Activated CD8-positive, alpha-beta memory T cell treated with anti-CD3 and anti-CD28 coated beads, Interleukin-2, amount 50 U/mL, for 24 hours (primary cell): ENCODE measurements around the gene TMEM31.
"Not testable (repeated sequence)": the region's sequence is repeated elsewhere in the genome, so short reads cannot be mapped to it uniquely, and the experiment has no call there.

Experiments used
- DNase-seq: peaks from one replicate; pipeline ENCODE4 v3.0.0-alpha.2; 2020; ENCODE audit errors: extremely low read depth

TMEM31 gene

DNA sequence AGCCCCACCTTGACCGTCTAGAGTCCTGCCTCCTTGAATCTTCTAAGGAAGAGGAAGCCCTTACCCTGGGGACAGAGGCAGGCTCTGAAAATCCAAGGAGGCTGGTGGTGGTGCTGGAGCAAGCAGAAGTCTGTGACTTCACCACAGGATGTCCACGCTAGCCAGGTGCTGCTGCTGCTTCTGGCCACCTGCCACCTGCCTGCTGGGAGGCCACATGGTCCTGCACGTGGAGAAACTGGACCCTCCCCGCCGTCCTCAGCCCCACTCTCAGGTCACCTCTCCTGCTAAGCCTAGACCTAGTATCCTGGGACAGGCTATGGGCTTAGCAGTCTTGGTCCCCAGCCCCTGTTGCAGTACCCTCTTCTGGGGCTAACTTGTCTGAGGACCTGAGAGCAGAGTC lies 15.8 kb downstream of the TMEM31 start:
- no peak for DNase-seq

DNA sequence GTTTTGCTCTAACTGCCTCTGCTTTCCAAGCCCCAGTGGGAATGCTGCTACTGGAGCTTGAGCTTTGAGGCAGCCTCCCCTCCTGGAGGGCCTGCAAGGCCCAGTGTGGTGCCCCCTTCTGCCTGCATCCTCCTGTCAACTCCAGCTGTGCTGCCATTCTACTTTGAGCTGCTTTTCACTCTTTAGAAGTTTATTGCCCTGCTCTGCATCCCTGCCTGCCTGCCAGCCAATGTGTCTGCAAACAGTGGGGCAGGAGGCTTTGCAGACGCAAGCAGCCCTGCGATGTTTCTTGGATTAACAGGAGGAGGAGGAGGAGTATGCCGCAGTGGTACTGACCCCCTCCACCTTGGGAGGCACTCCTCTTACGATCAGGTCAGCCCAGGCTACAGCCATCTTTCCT lies 16.4 kb downstream of the TMEM31 start:
- no peak for DNase-seq

DNA sequence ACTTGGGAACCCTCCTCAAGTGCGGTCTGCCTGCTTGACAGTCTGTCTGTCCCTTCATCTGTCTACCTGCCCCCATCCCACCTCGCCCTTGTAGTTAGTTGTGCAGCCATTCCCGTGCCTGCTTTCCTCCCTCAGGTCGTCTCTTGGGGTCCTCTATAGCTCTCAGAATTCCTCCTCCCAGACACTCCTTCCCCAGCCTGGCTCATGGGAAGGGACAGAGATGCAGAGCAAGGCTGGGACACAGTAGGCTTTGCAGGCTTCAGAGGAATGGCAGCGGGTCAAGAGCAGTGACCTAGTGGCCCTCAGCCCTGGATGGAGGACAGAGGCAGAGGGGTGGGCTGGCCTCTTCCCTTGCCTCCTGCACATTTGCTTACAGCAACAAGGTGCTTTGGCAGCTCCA lies 18.3 kb downstream of the TMEM31 start:
- no peak for DNase-seq

DNA sequence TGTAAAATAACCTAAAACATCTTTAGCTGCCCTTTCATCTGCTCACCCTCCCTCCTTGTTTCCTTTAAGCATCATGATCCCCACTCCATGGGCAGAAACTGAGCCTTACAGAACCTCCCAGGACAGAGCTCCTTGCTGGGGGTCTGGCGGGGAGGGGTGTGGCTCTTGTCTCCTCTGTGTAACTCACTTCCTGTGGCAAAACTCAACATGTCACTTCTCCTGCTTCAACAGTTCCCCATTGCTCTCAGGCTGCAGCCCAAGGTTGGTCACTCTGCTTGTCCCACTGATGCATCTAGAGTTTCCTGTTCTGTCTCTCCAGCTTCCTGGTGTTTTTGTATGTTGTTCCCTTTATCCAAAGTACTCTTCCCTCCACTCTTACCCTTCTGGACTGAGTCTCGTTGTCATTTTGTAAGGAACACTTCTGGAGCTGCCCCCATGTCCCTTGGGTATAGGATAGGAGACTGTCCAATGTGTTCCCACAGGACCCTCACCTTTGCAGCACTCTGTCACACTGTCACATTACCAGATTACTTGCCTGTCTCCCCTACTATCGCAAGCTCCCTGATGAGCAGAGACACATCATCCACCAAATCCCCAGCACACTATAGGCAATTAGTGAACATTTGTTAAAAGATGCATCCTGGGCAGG lies 19.6 kb downstream of the TMEM31 start:
- no peak for DNase-seq

DNA sequence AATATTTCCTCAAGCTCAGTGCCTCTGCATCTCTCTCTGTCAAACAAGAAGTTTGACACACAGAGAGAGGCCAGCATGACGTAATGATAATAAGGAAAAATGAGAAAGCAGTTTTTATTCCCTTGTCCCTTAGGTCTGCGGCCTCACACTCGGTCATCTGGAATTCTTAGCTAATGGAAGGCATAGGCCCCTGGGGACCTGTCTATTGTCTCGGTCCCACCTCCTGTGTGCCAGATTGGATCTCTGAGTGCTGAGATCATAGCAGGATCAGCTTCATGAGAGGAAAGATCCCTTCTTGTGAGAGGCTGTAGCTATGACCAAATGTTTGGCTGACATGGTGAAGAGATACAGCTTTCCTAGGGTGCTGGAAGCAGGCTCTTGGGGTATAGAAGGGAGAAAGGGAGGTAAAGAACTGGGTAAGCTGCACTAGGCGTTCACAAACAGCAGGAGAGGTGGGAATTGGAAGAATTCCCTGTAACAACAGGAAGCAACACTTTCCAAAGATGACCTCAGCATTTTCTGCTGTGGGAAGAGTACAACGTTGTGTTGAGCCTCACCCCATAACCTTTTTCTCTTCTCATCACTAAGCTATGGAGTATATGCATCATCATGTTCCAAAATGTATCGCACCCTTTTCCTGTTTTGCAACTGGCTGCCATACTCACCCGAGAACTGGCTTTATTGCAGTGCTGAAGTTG lies 20.2 kb downstream of the TMEM31 start:
- no peak for DNase-seq

DNA sequence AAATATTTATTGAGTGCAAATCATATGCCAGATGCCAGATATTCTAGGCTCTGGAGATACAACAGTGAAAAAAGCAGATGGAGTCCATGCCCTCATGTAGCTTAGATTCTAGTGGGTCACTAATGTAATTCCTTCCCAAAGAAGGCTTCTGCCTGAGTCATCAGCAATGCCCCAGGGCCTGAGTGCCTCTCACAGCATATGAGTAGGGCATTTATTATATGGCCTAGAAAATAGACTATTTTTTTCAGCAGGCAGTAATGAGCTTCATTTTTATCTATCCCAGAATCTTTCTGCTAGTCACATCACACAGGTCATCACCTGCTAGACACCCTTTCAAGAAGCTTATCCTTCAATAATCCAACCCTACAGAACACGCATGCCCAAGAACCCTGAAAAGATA lies 22.3 kb downstream of the TMEM31 start:
- no peak for DNase-seq

DNA sequence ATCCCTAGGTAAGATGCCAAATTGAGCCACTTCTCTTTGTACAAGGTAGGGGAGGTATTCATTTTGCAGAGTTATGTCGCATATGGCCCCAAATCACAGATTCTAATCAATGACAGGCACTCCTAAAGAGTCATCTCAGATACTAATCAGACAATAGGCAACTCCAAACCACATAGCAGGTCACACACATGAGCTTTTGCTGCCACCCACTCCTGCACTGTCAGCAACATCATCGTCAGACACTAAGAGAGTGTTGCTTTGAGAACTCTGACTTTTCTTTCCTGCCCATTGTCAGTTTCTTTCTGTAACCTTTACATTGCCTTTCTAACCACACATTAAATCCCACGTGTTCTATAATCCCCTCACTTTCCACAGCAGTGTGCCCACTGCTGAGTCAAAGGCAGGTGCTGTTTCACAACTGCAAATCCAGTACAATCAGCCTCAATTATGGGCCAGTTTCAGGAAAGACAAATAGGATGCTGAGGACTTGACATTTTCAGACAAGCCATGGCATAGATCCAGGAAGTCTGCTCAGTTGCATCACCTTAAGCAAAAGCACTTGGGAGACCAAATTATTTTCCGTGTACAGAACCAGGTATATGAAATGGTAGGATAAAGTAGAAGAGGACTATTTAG lies 23.5 kb downstream of the TMEM31 start:
- DNase-seq, result no peak

DNA sequence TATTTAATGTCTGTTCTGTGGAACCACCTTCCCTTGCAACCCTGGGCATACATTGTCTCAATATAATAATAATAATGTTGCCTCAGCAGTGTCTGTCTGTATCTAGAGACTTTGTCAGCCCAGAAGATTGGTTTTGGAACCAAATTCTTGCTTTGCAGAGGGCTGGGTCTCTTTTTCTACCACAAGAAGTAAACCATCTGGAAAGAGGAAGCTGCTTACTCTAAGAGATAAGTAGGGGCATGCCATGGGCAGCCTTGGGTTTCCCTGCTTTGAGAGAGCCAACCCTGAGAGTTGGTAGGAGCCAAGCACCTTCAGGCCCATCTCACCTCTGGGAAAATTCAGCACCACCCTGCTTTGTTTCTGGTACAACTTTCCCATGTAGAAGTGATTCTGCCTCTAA lies 27.0 kb downstream of the TMEM31 start:
- no peak for DNase-seq

DNA sequence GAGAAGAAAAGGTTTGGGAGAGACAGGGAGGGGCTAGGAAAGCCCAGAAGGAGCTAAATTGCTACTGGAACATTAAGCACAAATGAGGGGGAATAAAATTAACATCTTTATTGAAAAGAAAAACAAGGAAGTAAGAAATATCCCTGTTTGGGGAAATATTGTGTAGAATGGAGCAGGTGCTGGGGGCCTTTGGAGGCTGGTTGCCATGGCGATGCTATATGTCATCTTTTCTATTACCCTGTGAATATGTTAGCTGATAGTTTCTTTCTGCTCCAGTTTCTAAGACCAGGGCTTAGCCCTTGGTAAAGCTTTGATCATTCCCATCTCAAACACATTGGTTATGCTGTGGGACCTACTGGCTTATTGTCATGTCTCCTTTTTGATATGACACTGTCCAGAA lies 28.7 kb downstream of the TMEM31 start:
- no peak for DNase-seq

DNA sequence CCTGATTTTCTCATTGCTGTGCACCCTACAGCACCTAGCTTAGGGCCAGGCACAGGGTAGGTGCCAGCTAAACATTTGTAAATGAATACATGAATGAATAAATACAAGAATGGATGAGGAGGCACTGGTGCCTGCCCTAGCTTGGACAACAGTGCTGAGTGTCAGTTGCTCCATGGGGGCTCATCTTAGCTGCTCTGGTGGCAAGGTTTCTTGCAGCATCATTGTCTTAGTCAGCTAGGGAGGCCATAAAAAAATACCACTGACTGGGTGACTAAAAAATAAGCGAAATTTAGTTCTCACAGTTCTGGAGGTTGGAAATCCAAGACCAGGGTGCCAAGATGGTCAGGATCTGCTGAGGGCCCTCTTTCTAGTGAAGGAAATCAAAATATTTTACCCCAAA lies 31.2 kb downstream of the TMEM31 start:
- no peak for DNase-seq

DNA sequence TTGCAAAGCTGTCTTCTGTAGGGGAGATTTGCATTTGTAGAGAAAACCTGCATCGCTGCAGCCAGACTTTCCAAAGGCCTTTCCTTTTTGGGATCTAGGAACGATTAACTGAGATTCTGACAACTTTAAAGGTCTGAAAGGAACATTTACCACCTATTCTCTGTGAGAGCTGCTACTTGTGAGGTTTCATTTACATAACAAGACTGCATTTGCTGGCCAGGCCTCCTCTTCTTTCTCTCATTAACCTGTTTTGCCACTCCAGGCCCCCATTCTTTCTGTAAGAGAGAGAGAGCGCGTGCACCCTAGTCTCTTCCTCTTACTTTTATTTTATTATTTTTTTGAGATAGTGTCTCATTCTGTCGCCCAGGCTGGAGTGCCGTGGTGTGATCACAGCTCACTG lies 31.6 kb downstream of the TMEM31 start:
- no peak for DNase-seq

DNA sequence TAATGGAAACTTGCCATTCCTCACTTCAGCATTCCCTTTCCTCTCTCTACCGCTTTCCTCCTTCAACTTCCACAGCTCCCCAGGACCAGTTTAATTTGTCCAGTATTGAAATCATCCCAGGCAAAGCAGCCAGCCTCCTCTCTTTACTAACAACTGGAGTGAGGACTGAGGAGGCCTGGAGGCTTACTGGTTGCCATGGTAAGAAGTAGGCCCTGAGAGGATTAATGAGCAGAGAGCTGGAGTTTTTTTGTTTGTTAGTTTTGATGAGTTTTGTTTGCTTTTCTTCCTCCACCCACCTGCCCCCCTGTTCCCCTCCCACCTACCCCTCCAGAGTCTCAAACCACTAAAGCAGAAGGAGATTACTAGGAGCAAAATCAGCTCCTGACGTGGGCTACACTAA lies 36.5 kb downstream of the TMEM31 start:
- DNase-seq, result no peak

DNA sequence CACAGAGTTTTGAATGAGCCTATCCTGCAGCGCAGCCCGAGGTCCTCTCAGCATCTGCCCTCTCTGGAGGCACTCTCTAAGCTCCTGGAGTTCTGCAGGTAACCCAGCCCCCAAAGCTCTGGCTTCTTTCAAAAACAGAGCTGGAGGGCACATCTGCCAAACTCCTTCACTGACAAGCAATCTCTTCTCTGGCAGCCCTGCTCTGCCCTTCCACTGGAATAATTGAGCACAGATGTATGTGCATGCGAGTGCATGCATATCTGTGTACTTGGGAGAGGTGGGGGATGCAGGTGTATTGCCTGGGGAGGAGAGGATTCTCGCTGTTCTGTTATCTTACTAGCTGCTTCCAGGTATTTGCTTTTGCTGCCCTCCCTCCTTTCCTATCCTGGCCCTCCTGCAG lies 43.7 kb downstream of the TMEM31 start:
- DNase-seq, result no peak

DNA sequence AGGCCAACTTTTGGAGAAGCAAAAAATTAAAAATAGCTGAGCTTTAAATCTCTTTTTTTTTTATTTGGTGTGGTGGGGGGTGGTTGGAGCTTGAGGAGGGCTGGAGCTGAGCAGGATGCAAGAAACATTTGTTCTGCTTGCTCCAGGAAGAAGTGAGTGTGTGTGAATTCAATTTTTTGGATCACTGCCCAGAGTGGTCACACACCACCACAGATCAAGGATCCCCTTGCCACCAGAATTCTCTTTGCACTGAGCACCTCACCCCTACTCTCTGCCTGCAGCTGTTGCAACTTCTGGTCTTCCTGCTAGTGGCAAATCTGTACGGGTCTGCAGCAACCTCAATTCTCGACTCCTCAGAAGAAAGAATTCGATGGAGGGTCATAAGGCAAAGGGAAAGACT lies 46.0 kb downstream of the TMEM31 start:
- DNase-seq, result no peak

DNA sequence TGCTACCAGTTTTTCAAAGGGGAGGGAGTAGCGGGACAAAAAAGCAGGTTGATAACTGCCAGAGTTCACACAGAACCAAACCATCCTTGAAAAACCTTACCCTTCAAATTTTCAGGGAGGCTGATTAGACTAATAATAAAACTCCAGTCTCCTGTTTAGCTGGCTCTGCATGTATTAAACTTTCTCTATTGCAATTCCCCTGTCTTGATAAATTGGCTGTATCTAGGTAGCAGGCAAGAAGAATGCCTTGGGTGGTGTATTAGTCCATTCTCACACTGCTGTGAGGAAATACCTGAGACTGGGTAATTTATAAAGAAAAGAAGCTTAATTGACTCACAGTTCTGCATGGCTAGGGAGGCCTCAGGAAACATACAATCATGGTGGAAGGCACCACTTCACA lies 47.8 kb downstream of the TMEM31 start:
- no peak for DNase-seq

DNA sequence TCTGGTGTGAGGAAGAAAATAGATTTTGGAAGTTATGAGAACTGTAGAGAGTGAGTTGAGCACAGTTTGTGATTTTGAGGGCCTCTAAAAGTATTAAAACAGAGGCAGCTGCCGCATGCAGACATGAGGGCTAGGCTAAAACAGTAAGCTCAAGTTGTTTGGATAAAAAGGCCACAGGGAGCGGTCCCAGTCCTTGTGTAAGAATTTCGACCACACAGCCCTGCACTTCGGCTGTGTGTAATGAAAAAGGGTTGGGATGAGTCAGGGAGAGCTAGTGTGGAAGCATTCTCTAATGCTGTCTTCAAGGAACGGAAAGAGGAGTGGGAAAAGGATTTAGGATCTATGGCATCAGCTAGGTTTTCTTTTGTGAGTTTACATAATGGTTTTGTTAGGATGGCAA lies 52.8 kb downstream of the TMEM31 start:
- DNase-seq, result not testable (repeated sequence)
